C4-2B (cell line): ENCODE measurements around the gene PRKCB.

Experiments used
- H3K27ac ChIP-seq: fragments of 450-650 bp; 2 replicates; pipeline ENCODE4 v1.5.1; 2017
- CTCF ChIP-seq: fragments of 450-650 bp; conservative IDR thresholded peaks from 2 replicates; pipeline ENCODE4 v1.5.1; 2017; ENCODE audit warnings: mild to moderate bottlenecking
- ZFX ChIP-seq: fragments of 450-650 bp; IDR thresholded peaks from 2 replicates; pipeline ENCODE4 v1.6.1; 2017

Gene PRKCB

GRCh38 chr16:24163935-24164334 is 328.2 kb downstream of the PRKCB start:
- H3K27ac ChIP-seq, result no peak overlapping the region
- TF ChIP-seq CTCF, result no peak
- TF ChIP-seq ZFX, result no peak

GRCh38 chr16:24164416-24164815 is 328.6 kb downstream of the PRKCB start:
- TF ChIP-seq ZFX (no peak), CTCF (no peak)
- H3K27ac ChIP-seq, result no peak overlapping the region

- TF ChIP-seq ZFX, result no peak
- no peak for TF ChIP-seq CTCF
- H3K27ac ChIP-seq, result no peak overlapping the region
Measured at GRCh38 chr16:24165273-24165672, 329.5 kb downstream of the PRKCB start.

- TF ChIP-seq ZFX, result no peak
- TF ChIP-seq CTCF, result no peak
- H3K27ac ChIP-seq, result no peak overlapping the region
Measured at GRCh38 chr16:24166661-24167528, 331.1 kb downstream of the PRKCB start.

GRCh38 chr16:24168856-24169255 is 333.1 kb downstream of the PRKCB start:
- no peak for TF ChIP-seq CTCF
- no peak for TF ChIP-seq ZFX
- H3K27ac ChIP-seq, result no peak overlapping the region

- H3K27ac ChIP-seq, result no peak overlapping the region
- no peak for TF ChIP-seq CTCF
- TF ChIP-seq ZFX, result no peak
Measured at GRCh38 chr16:24170407-24170806, 334.6 kb downstream of the PRKCB start.

- TF ChIP-seq ZFX (no peak), CTCF (no peak)
- H3K27ac ChIP-seq, result no peak overlapping the region
Measured at GRCh38 chr16:24174504-24174903, 338.7 kb downstream of the PRKCB start.
